PC-3 (cell line): Measurements from ENCODE around the gene GRIA1. TPM values are rescaled to one million over a fixed set of nuclear protein-coding genes. Genes with fewer than 3 reads are reported as not detected.

Experiments used
- ATAC-seq: fragments of 200-7000 bp; cut with Tn5 transposase; 2 replicates; pipeline ENCODE4 v1.9.1; 2020; ENCODE audit warnings: mild to moderate bottlenecking, moderate library complexity
- BruUV-seq: library from RNA; stranded (reverse); fragments of 400-500 nt; replicated peaks from 2 replicates; lab custom pipeline; 2021; lab: Mats Ljungman, UMichigan
- CTCF ChIA-PET: fragments of 300-600 bp; sonication (Branson Sonifier 250); formaldehyde crosslinking; loops from one replicate; lab custom pipeline; 2022; ENCODE audit warnings: antibody characterized with exemption; lab: Charles Lee
- POLR2A ChIA-PET: fragments of 300-600 bp; sonication (Branson Sonifier 250); formaldehyde crosslinking; loops from one replicate; lab custom pipeline; 2022; ENCODE audit warnings: antibody characterized with exemption; ENCODE audit not compliant: unreplicated experiment; lab: Charles Lee
- DNase-seq: peaks from one replicate; pipeline ENCODE4 v3.0.0-alpha.2; 2015
- H2AFZ ChIP-seq: fragments of 300-600 bp; sonication (generic); 2 replicates; pipeline ENCODE4 v1.6.0; 2016; ENCODE audit warnings: antibody characterized with exemption, low read length
- H3F3A ChIP-seq: fragments of 300-600 bp; sonication (generic); one replicate; pipeline ENCODE4 v1.6.0; 2017; ENCODE audit warnings: antibody characterized with exemption, low read length, control low read depth, mild to moderate bottlenecking; ENCODE audit not compliant: unreplicated experiment
- H3K27ac ChIP-seq: fragments of 300-600 bp; sonication (generic); 2 replicates; pipeline ENCODE4 v1.5.1; 2016; ENCODE audit warnings: mild to moderate bottlenecking, low read length
- H3K27me3 ChIP-seq: fragments of 300-600 bp; sonication (generic); 2 replicates; pipeline ENCODE4 v1.6.1; 2016; ENCODE audit warnings: low read length, mixed read lengths
- H3K36me3 ChIP-seq: fragments of 300-600 bp; sonication (generic); 2 replicates; pipeline ENCODE4 v1.6.1; 2016; ENCODE audit warnings: low read depth, mixed run types, low read length, mixed read lengths
- H3K4me1 ChIP-seq: fragments of 300-600 bp; sonication (generic); 2 replicates; pipeline ENCODE4 v1.5.1; 2016; ENCODE audit warnings: low read length; ENCODE audit not compliant: insufficient read depth
- H3K4me2 ChIP-seq: fragments of 300-600 bp; sonication (generic); 2 replicates; pipeline ENCODE4 v1.6.0; 2016; ENCODE audit warnings: low read length
- H3K4me3 ChIP-seq: fragments of 300-600 bp; sonication (generic); 2 replicates; pipeline ENCODE4 v1.5.1; 2016; ENCODE audit warnings: mild to moderate bottlenecking, low read length, mixed read lengths
- H3K79me2 ChIP-seq: fragments of 300-600 bp; sonication (generic); 2 replicates; pipeline ENCODE4 v1.6.1; 2017; ENCODE audit warnings: low read length, mixed read lengths
- H3K9ac ChIP-seq: fragments of 300-600 bp; sonication (generic); 2 replicates; pipeline ENCODE4 v1.6.0; 2016; ENCODE audit warnings: mild to moderate bottlenecking, low read length
- H3K9me2 ChIP-seq: fragments of 300-600 bp; sonication (generic); replicated peaks from 2 replicates; pipeline ENCODE4 v1.6.1; 2016; ENCODE audit warnings: mixed run types, low read length, mixed read lengths
- H3K9me3 ChIP-seq: fragments of 300-600 bp; sonication (generic); 2 replicates; pipeline ENCODE4 v1.6.1; 2016; ENCODE audit warnings: low read length, mixed read lengths
- H4K20me1 ChIP-seq: fragments of 300-600 bp; sonication (generic); 2 replicates; pipeline ENCODE4 v1.6.1; 2016; ENCODE audit warnings: low read length, mixed read lengths
- EZH2 ChIP-seq: fragments of 300-600 bp; sonication (generic); IDR thresholded peaks from one replicate; pipeline ENCODE4 v1.6.1; 2017; ENCODE audit warnings: antibody characterized with exemption, mild to moderate bottlenecking, low read length; ENCODE audit not compliant: unreplicated experiment
- EZH2phosphoT487 ChIP-seq: fragments of 300-600 bp; sonication (generic); IDR thresholded peaks from 2 replicates; pipeline ENCODE4 v1.6.1; 2018; ENCODE audit warnings: mild to moderate bottlenecking, antibody characterized with exemption, low read length, borderline replicate concordance
- intact Hi-C: fragments of 100-400 bp; cut with micrococcal nuclease; formaldehyde crosslinking; loops from 2 replicates; pipeline ENCODE4 v1.9.0; 2023
- total RNA-seq: library from RNA; depleted of rRNA; stranded (reverse); fragments of >200 nt; gene quantifications from 2 replicates; pipeline ENCODE4 v1.2.3, GENCODE V29; 2014
- TF ChIP-seq, protein P1 (sequence below): fragments of 300-600 bp; sonication (generic); conservative IDR thresholded peaks from 2 replicates; pipeline ENCODE4 v1.5.1; 2017; ENCODE audit warnings: antibody characterized with exemption, low read depth, mild to moderate bottlenecking, low read length

Gene GRIA1
- total RNA-seq, 1 experiment from 2014 or later: not detected

GRCh38 chr5:153779836-153780235 lies 289.4 kb downstream of the GRIA1 start:
- no peak overlapping the region for H3K4me3 ChIP-seq

GRCh38 chr5:153780876-153781705 lies 290.6 kb downstream of the GRIA1 start:
- Histone ChIP-seq H3K9me3 (no peaks in the 10 kb centered on the region), H3K79me2 (no peaks in the 10 kb centered on the region), H3K4me2 (no peak overlapping the region), H3K4me3 (no peak overlapping the region), H3K36me3 (no peaks in the 10 kb centered on the region), H3K27me3 (0 out of 2 replicates have a peak, but pooled peaks cover 9% of the 10 kb centered on the region), H3K9ac (no peak overlapping the region), H2AFZ (no peak overlapping the region), H3K27ac (no peak overlapping the region), H3F3A (no peaks in the 10 kb centered on the region), H3K4me1 (no peaks in the 10 kb centered on the region), H4K20me1 (no peaks in the 10 kb centered on the region), H3K9me2 (no peaks in the 10 kb centered on the region)
- BruUV-seq: no TSS peak
- intact Hi-C loops: no loop called here
- TF ChIP-seq, protein P1, sequence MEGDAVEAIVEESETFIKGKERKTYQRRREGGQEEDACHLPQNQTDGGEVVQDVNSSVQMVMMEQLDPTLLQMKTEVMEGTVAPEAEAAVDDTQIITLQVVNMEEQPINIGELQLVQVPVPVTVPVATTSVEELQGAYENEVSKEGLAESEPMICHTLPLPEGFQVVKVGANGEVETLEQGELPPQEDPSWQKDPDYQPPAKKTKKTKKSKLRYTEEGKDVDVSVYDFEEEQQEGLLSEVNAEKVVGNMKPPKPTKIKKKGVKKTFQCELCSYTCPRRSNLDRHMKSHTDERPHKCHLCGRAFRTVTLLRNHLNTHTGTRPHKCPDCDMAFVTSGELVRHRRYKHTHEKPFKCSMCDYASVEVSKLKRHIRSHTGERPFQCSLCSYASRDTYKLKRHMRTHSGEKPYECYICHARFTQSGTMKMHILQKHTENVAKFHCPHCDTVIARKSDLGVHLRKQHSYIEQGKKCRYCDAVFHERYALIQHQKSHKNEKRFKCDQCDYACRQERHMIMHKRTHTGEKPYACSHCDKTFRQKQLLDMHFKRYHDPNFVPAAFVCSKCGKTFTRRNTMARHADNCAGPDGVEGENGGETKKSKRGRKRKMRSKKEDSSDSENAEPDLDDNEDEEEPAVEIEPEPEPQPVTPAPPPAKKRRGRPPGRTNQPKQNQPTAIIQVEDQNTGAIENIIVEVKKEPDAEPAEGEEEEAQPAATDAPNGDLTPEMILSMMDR: no peak
- no peak for TF ChIP-seq EZH2phosphoT487
- no peak for TF ChIP-seq EZH2
- no peak for DNase-seq
- ATAC-seq: no peak
- ChIA-PET CTCF (no interaction called here), POLR2A (no interaction called here)

More at GRCh38 chr5:153779836-153780235, 289.4 kb downstream of the GRIA1 start:
- Histone ChIP-seq H3K9ac (no peak overlapping the region), H3K4me1 (no peaks in the 10 kb centered on the region), H3F3A (no peaks in the 10 kb centered on the region), H3K79me2 (no peaks in the 10 kb centered on the region), H3K27ac (no peak overlapping the region), H2AFZ (no peak overlapping the region), H3K36me3 (no peaks in the 10 kb centered on the region), H3K9me3 (no peaks in the 10 kb centered on the region), H3K27me3 (0 out of 2 replicates have a peak, but pooled peaks cover 14% of the 10 kb centered on the region), H4K20me1 (no peaks in the 10 kb centered on the region), H3K9me2 (no peaks in the 10 kb centered on the region), H3K4me2 (no peak overlapping the region)
- DNase-seq (no peak), ATAC-seq (no peak)
- POLR2A ChIA-PET: no interaction called here
- no TSS peak for BruUV-seq
- TF ChIP-seq EZH2phosphoT487 (no peak), EZH2 (no peak)
- TF ChIP-seq, protein P1: no peak
- intact Hi-C loops: no loop called here
- CTCF ChIA-PET: no interaction called here
